Kidney glomerular epithelial cell (primary cell): ENCODE results near the gene CEP192.

ENCODE experiments used
- DNase-seq: peaks from one replicate; lab custom pipeline; 2025; lab: John Stamatoyannopoulos, UW

The CEP192 gene

GRCh38 chr18:13139885-13140450, 148.8 kb downstream of the CEP192 start:
- no peak for DNase-seq

DNA sequence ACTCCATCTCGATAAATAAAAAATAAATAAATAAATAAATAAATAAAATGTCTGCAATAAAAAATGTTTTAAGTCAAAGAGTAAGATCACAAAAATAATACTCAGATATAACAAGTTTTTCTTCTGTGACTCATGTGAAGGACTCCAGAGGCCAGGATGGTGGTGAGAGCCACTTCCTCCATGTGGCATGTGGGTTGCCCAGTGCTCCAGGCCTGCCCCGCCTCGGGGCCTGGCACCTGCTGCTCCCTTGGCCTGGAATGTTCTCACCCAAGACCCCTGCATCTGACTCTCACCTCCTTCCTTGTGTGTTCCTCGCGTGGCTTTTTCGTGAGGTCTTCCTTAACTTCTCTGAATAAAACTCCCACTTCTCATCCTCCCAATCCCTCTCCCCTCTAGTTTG, 150.0 kb downstream of the CEP192 start:
- no peak for DNase-seq

GRCh38 chr18:13145636-13146190, 154.6 kb downstream of the CEP192 start:
- no peak for DNase-seq

DNA sequence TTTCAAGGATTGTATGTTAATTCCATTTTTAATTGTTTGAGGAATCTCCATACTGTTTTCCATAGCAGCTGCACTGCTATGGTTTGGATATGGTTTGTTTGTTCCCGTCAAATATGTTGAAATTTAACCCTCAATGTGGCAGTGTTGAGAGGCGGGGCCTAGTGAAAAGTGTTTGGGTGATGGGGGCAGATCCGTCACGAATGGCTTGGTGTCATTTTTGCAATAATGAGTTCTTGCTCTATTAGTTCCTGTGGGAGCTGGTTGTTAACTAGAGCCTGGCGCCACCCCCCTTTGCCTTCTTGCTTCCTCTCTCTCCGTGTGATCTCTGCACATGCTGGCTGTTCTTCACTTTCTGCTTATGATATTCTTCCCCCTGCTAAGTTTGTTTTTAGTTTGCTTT, 156.0 kb downstream of the CEP192 start:
- no peak for DNase-seq

GRCh38 chr18:13151656-13152055, 160.5 kb downstream of the CEP192 start:
- DNase-seq, result no peak

DNA sequence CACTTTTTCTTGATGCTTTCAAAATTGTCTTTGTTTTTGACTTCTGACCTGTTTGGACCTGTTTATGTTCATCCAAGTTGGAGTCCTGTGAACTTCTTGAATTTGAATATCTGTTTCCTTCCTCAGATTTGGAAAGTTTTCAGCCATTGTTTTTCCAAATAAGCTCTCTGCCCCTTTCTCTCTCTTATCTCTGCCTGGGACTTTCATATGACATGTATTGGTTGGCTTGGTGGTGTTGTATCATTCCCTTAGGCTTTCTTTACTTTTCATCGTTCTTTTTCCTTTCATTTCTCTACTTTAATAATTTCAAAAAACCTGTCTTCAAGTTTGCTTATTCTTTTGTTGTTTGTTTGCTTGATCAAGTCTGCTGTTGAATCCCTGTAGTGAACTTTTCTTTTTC, 167.3 kb downstream of the CEP192 start:
- no peak for DNase-seq

GRCh38 chr18:13159579-13159978, 168.4 kb downstream of the CEP192 start:
- peak; percentile 68 for DNase-seq

GRCh38 chr18:13161276-13161899, 170.2 kb downstream of the CEP192 start:
- no peak for DNase-seq

GRCh38 chr18:13163167-13163927, 172.2 kb downstream of the CEP192 start:
- peak; percentile 19 for DNase-seq

- DNase-seq, result no peak
Measured at GRCh38 chr18:13164406-13164805, 173.2 kb downstream of the CEP192 start.

DNA sequence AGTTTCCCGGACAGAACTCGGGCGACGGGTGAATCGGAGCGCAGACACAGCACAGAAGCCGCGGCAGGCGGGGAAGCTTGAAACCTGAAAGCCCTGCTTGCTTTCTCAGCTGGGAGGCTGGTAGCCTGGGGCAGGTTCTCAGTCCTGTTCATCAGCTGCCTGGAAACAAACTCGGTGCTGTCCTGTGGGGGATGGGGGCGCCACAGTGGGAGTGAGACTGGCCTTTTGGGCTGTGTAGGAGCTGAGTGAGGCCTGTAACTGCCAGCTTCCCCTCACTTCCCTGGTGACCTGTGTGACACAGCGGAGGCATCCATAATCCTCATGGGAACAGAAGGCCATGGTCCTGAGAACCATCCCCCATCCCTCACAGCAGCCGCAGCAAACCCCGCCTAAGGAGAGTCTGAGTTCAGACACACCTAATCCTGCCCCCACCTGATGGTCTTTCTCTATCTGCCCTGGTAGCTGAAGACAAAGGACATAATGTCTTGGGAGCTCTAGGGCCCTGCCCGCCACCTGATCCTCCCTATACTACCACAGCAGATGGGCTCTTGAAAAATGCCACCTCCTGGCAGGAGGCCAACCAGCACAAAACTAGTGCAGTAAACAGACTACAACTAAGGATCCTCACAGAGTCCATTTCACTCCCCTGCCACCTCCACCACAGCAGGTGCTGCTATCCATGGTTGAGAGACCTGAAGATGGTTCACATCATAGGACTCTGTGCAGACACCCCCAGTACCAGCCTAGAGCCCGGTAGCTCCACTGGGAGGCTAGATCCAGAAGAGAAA, 174.7 kb downstream of the CEP192 start:
- DNase-seq, result no peak

- DNase-seq, result no peak
Measured at GRCh38 chr18:13173578-13174145, 182.5 kb downstream of the CEP192 start.
